Subcutaneous abdominal adipose tissue (tissue), 5 donors: ENCODE measurements around the gene TBRG4.

Source experiments
- H3K27ac ChIP-seq: one replicate; pipeline ENCODE4 v1.7.0; 2013; ENCODE audit warnings: low read depth, mild to moderate bottlenecking, inconsistent platforms, low read length, moderate library complexity
- H3K27me3 ChIP-seq, 5 donors: one replicate each; pipeline ENCODE4 v1.7.0; 2013; ENCODE audit warnings: low read length in 5 of 5, inconsistent platforms in 1 of 5; ENCODE audit not compliant: control insufficient read depth in 5 of 5, insufficient read depth in 4 of 5
- H3K36me3 ChIP-seq, 5 donors: one replicate each; pipeline ENCODE4 v1.7.0; 2013; ENCODE audit warnings: low read length in 5 of 5; ENCODE audit not compliant: control insufficient read depth in 5 of 5, insufficient read depth in 5 of 5
- H3K4me1 ChIP-seq, 5 donors: one replicate each; pipeline ENCODE4 v1.7.0; 2013; ENCODE audit warnings: low read length in 5 of 5, mild to moderate bottlenecking in 3 of 5, moderate library complexity in 1 of 5; ENCODE audit not compliant: control insufficient read depth in 5 of 5, insufficient read depth in 5 of 5
- H3K4me3 ChIP-seq, 5 donors: one replicate each; pipeline ENCODE4 v1.7.0; 2013; ENCODE audit warnings: low read length in 5 of 5, low read depth in 1 of 5
- H3K9ac ChIP-seq, 5 donors: one replicate each; pipeline ENCODE4 v1.7.0; 2013; ENCODE audit warnings: low read length in 5 of 5, mild to moderate bottlenecking in 4 of 5, moderate library complexity in 3 of 5
- H3K9me3 ChIP-seq, 5 donors: one replicate each; pipeline ENCODE4 v1.7.0; 2013; ENCODE audit warnings: low read length in 5 of 5; ENCODE audit not compliant: control insufficient read depth in 5 of 5
- donor health status: healthy.
- donor health status: healthy.
- donor health status: healthy.
- donor health status: healthy.
- donor health status: healthy.

TBRG4 gene

GRCh38 chr7:45071528-45071927, 40.0 kb downstream of the TBRG4 start:
- Histone ChIP-seq H3K36me3 (peaks cover 0 to 97% (median 90%) of the 10 kb centered on the region in 5 donors), H3K27me3 (no peaks in the 10 kb centered on the region), H3K4me3 (no peak overlapping the region), H3K27ac (no peak overlapping the region), H3K4me1 (peaks cover 0 to 9% (median 0%) of the 10 kb centered on the region in 5 donors), H3K9me3 (no peaks in the 10 kb centered on the region), H3K9ac (no peak overlapping the region)

GRCh38 chr7:45070254-45070642, 41.2 kb downstream of the TBRG4 start:
- H3K4me3 ChIP-seq, result no peak overlapping the region
- H3K4me1 ChIP-seq, result peaks cover 0 to 9% (median 0%) of the 10 kb centered on the region in 5 donors
- peaks cover 0 to 96% (median 87%) of the 10 kb centered on the region in 5 donors for H3K36me3 ChIP-seq
- no peaks in the 10 kb centered on the region for H3K9me3 ChIP-seq
- no peak overlapping the region for H3K9ac ChIP-seq
- no peaks in the 10 kb centered on the region for H3K27me3 ChIP-seq
- H3K27ac ChIP-seq, result no peak overlapping the region

GRCh38 chr7:45069444-45070253, 41.8 kb downstream of the TBRG4 start:
- Histone ChIP-seq H3K9ac (no peak overlapping the region), H3K27ac (no peak overlapping the region), H3K4me1 (peaks cover 0 to 9% (median 0%) of the 10 kb centered on the region in 5 donors), H3K27me3 (no peaks in the 10 kb centered on the region), H3K4me3 (no peak overlapping the region), H3K9me3 (no peaks in the 10 kb centered on the region), H3K36me3 (peaks cover 0 to 96% (median 87%) of the 10 kb centered on the region in 5 donors)

- H3K9ac ChIP-seq, result no peak overlapping the region
- H3K27me3 ChIP-seq, result no peaks in the 10 kb centered on the region
- no peak overlapping the region for H3K27ac ChIP-seq
- H3K4me3 ChIP-seq, result no peak overlapping the region
- peaks cover 0 to 4% (median 0%) of the 10 kb centered on the region in 5 donors for H3K4me1 ChIP-seq
- H3K9me3 ChIP-seq, result no peaks in the 10 kb centered on the region
- H3K36me3 ChIP-seq, result peaks cover 0 to 96% (median 84%) of the 10 kb centered on the region in 5 donors
These were observed 43.1 kb downstream of the TBRG4 start for GRCh38 chr7:45068236-45069023.

- Histone ChIP-seq H3K9me3 (no peaks in the 10 kb centered on the region), H3K27me3 (no peaks in the 10 kb centered on the region), H3K4me1 (peaks cover 0 to 4% (median 0%) of the 10 kb centered on the region in 5 donors), H3K27ac (no peak overlapping the region), H3K9ac (no peak overlapping the region), H3K36me3 (peaks cover 0 to 88% (median 75%) of the 10 kb centered on the region in 5 donors), H3K4me3 (no peak overlapping the region)
These were observed 43.9 kb downstream of the TBRG4 start for GRCh38 chr7:45067582-45067981.

- H3K4me1 ChIP-seq, result peaks cover 0 to 3% (median 0%) of the 10 kb centered on the region in 5 donors
- no peaks in the 10 kb centered on the region for H3K27me3 ChIP-seq
- no peak overlapping the region for H3K27ac ChIP-seq
These were observed 45.1 kb downstream of the TBRG4 start for GRCh38 chr7:45066409-45066808.

GRCh38 chr7:45065031-45065995, 46.2 kb downstream of the TBRG4 start:
- no peak overlapping the region for H3K9ac ChIP-seq
- H3K27me3 ChIP-seq, result no peaks in the 10 kb centered on the region
- peaks cover 0 to 70% (median 57%) of the 10 kb centered on the region in 5 donors for H3K36me3 ChIP-seq
- no peaks in the 10 kb centered on the region for H3K9me3 ChIP-seq
- peaks cover 0 to 3% (median 0%) of the 10 kb centered on the region in 5 donors for H3K4me1 ChIP-seq
- H3K27ac ChIP-seq, result no peak overlapping the region
- H3K4me3 ChIP-seq, result no peak overlapping the region

More at GRCh38 chr7:45066409-45066808, 45.1 kb downstream of the TBRG4 start:
- no peak overlapping the region for H3K9ac ChIP-seq
- no peaks in the 10 kb centered on the region for H3K9me3 ChIP-seq
- peaks cover 0 to 80% (median 65%) of the 10 kb centered on the region in 5 donors for H3K36me3 ChIP-seq
- H3K4me3 ChIP-seq, result no peak overlapping the region

- peaks cover 0 to 58% (median 46%) of the 10 kb centered on the region in 5 donors for H3K36me3 ChIP-seq
- no peaks in the 10 kb centered on the region for H3K9me3 ChIP-seq
- H3K9ac ChIP-seq, result no peak overlapping the region
- H3K4me1 ChIP-seq, result peaks cover 0 to 3% (median 0%) of the 10 kb centered on the region in 5 donors
- H3K27ac ChIP-seq, result no peak overlapping the region
- H3K4me3 ChIP-seq, result no peak overlapping the region
- no peaks in the 10 kb centered on the region for H3K27me3 ChIP-seq
These were observed 47.3 kb downstream of the TBRG4 start for GRCh38 chr7:45064047-45064725.

GRCh38 chr7:45061806-45062425, 49.6 kb downstream of the TBRG4 start:
- no peak overlapping the region for H3K9ac ChIP-seq
- no peaks in the 10 kb centered on the region for H3K9me3 ChIP-seq
- H3K36me3 ChIP-seq, result peaks cover 0 to 37% (median 27%) of the 10 kb centered on the region in 5 donors
- no peaks in the 10 kb centered on the region for H3K4me1 ChIP-seq
- no peaks in the 10 kb centered on the region for H3K27me3 ChIP-seq
- no peak overlapping the region for H3K27ac ChIP-seq
- no peak overlapping the region for H3K4me3 ChIP-seq
